Measurements from ENCODE around the gene PRRT1B.

PRRT1B gene

GRCh38 chr9:131588396-131588795 is 43.1 kb downstream of the PRRT1B start:
- no peak overlapping the region for H3K4me2 ChIP-seq (ENCODE audit: low read depth, low read length, poor library complexity, severe bottlenecking)

GRCh38 chr9:131589124-131589711 is 43.9 kb downstream of the PRRT1B start:
- Histone ChIP-seq H3F3A (ENCODE audit: insufficient read depth) (no peaks in the 10 kb centered on the region), H2AFZ (ENCODE audit: low read depth, low read length, severe bottlenecking) (no peak overlapping the region), H3K9me3 (ENCODE audit: insufficient read depth, low read length) (no peaks in the 10 kb centered on the region), H3K27me3 (ENCODE audit: low read length) (no peaks in the 10 kb centered on the region), H3K4me2 (ENCODE audit: low read depth, low read length, poor library complexity, severe bottlenecking) (no peak overlapping the region), H3K36me3 (ENCODE audit: low read length) (no peaks in the 10 kb centered on the region), H4K20me1 (ENCODE audit: low read depth, low read length) (no peaks in the 10 kb centered on the region), H3K27ac (ENCODE audit: low read depth, low read length) (no peak overlapping the region), H3K4me3 (ENCODE audit: insufficient read depth, low read length, poor library complexity, severe bottlenecking) (no peak overlapping the region), H3K9me2 (replicated peaks; ENCODE audit: insufficient read depth, low read length) (no peaks in the 10 kb centered on the region), H3K9ac (ENCODE audit: low read length) (no peak overlapping the region), H3K79me2 (ENCODE audit: insufficient read depth, low read length) (no peaks in the 10 kb centered on the region)
- TF ChIP-seq CTCF (IDR thresholded peaks at IDR 0.05; ENCODE audit: insufficient read depth, low read length, poor library complexity, severe bottlenecking) (no peak), EZH2phosphoT487 (conservative IDR thresholded peaks at IDR 0.05; ENCODE audit: low read length) (no peak)

More at GRCh38 chr9:131588396-131588795, 43.1 kb downstream of the PRRT1B start:
- Histone ChIP-seq H3K36me3 (ENCODE audit: low read length) (no peaks in the 10 kb centered on the region), H3K27me3 (ENCODE audit: low read length) (no peaks in the 10 kb centered on the region), H3K9me3 (ENCODE audit: insufficient read depth, low read length) (no peaks in the 10 kb centered on the region), H4K20me1 (ENCODE audit: low read depth, low read length) (no peaks in the 10 kb centered on the region), H3K27ac (ENCODE audit: low read depth, low read length) (no peak overlapping the region), H2AFZ (ENCODE audit: low read depth, low read length, severe bottlenecking) (no peak overlapping the region), H3F3A (ENCODE audit: insufficient read depth) (no peaks in the 10 kb centered on the region), H3K79me2 (ENCODE audit: insufficient read depth, low read length) (no peaks in the 10 kb centered on the region), H3K4me3 (ENCODE audit: insufficient read depth, low read length, poor library complexity, severe bottlenecking) (no peak overlapping the region), H3K9me2 (replicated peaks; ENCODE audit: insufficient read depth, low read length) (no peaks in the 10 kb centered on the region), H3K9ac (ENCODE audit: low read length) (no peak overlapping the region)
- TF ChIP-seq CTCF (IDR thresholded peaks at IDR 0.05; ENCODE audit: insufficient read depth, low read length, poor library complexity, severe bottlenecking) (no peak), EZH2phosphoT487 (conservative IDR thresholded peaks at IDR 0.05; ENCODE audit: low read length) (no peak)

GRCh38 chr9:131589993-131590392 is 44.7 kb downstream of the PRRT1B start:
- Histone ChIP-seq H3K27me3 (ENCODE audit: low read length) (no peaks in the 10 kb centered on the region), H3K79me2 (ENCODE audit: insufficient read depth, low read length) (no peaks in the 10 kb centered on the region), H4K20me1 (ENCODE audit: low read depth, low read length) (no peaks in the 10 kb centered on the region), H3K9me3 (ENCODE audit: insufficient read depth, low read length) (no peaks in the 10 kb centered on the region), H3K4me2 (ENCODE audit: low read depth, low read length, poor library complexity, severe bottlenecking) (no peak overlapping the region), H3K9me2 (replicated peaks; ENCODE audit: insufficient read depth, low read length) (no peaks in the 10 kb centered on the region), H2AFZ (ENCODE audit: low read depth, low read length, severe bottlenecking) (no peak overlapping the region), H3K4me3 (ENCODE audit: insufficient read depth, low read length, poor library complexity, severe bottlenecking) (no peak overlapping the region), H3K9ac (ENCODE audit: low read length) (no peak overlapping the region), H3K36me3 (ENCODE audit: low read length) (no peaks in the 10 kb centered on the region), H3K27ac (ENCODE audit: low read depth, low read length) (no peak overlapping the region), H3F3A (ENCODE audit: insufficient read depth) (no peaks in the 10 kb centered on the region)
- no peak for TF ChIP-seq CTCF (IDR thresholded peaks at IDR 0.05; ENCODE audit: insufficient read depth, low read length, poor library complexity, severe bottlenecking)
- no peak for TF ChIP-seq EZH2phosphoT487 (conservative IDR thresholded peaks at IDR 0.05; ENCODE audit: low read length)
